GM08714 (cell line): ENCODE results near the gene HSD11B2.

Source experiments
- H3K4me3 ChIP-seq: fragments of 200-500 bp; sonication (Bioruptor generic); 2 replicates; pipeline ENCODE4 v1.5.1; 2014; ENCODE audit warnings: mild to moderate bottlenecking, low read length, inconsistent platforms
- ZNF274 ChIP-seq: IDR thresholded peaks from 2 replicates; pipeline ENCODE4 v1.6.1; 2012; ENCODE audit warnings: mild to moderate bottlenecking, low read depth, low read length

HSD11B2 gene

GRCh38 chr16:67430977-67431774, at the start of gene HSD11B2:
TSS of gene HSD11B2 (plus strand) at chr16:67431121. CDS start at chr16:67431249, 128 bp downstream.
- no peak within 1 kb of the TSS for H3K4me3 ChIP-seq
- no peak for TF ChIP-seq ZNF274

- no peak for TF ChIP-seq ZNF274
- no peak overlapping the region for H3K4me3 ChIP-seq
These were observed 47.6 kb upstream of the HSD11B2 start for GRCh38 chr16:67383284-67383683.

GRCh38 chr16:67384778-67385510, 46.0 kb upstream of the HSD11B2 start:
- no peak for TF ChIP-seq ZNF274

GRCh38 chr16:67386861-67387455, 44.0 kb upstream of the HSD11B2 start:
- no peak for TF ChIP-seq ZNF274
- no peak overlapping the region for H3K4me3 ChIP-seq

More at GRCh38 chr16:67384778-67385510, 46.0 kb upstream of the HSD11B2 start:
- no peak overlapping the region for H3K4me3 ChIP-seq

- H3K4me3 ChIP-seq, result no peak overlapping the region
- TF ChIP-seq ZNF274, result no peak
These were observed 43.3 kb upstream of the HSD11B2 start for GRCh38 chr16:67387479-67388079.

GRCh38 chr16:67388191-67388590, 42.7 kb upstream of the HSD11B2 start:
- TF ChIP-seq ZNF274, result no peak
- H3K4me3 ChIP-seq, result no peak overlapping the region

- TF ChIP-seq ZNF274, result no peak
These were observed 42.3 kb upstream of the HSD11B2 start for GRCh38 chr16:67388591-67388990.

GRCh38 chr16:67389911-67390815, 40.8 kb upstream of the HSD11B2 start:
- no peak for TF ChIP-seq ZNF274
- H3K4me3 ChIP-seq, result no peak overlapping the region

More at GRCh38 chr16:67388591-67388990, 42.3 kb upstream of the HSD11B2 start:
- H3K4me3 ChIP-seq, result no peak overlapping the region

- TF ChIP-seq ZNF274, result no peak
- H3K4me3 ChIP-seq, result no peak overlapping the region
These were observed 40.0 kb upstream of the HSD11B2 start for GRCh38 chr16:67390816-67391423.

GRCh38 chr16:67391424-67392300, 39.3 kb upstream of the HSD11B2 start:
- no peak overlapping the region for H3K4me3 ChIP-seq
- TF ChIP-seq ZNF274, result no peak

- no peak overlapping the region for H3K4me3 ChIP-seq
- no peak for TF ChIP-seq ZNF274
These were observed 38.4 kb upstream of the HSD11B2 start for GRCh38 chr16:67392301-67393059.
